Thoracic aorta (tissue), 2 donors: Measurements from ENCODE around the gene ATP6V0A4. TPM values are rescaled to one million over a fixed set of nuclear protein-coding genes. Genes with fewer than 3 reads are reported as not detected.
"Not testable (repeated sequence)": the region's sequence is repeated elsewhere in the genome, so short reads cannot be mapped to it uniquely, and the experiment has no call there.

Experiments used
- ATAC-seq: fragments of 150-250 bp; one replicate; pipeline ENCODE4 v1.8.0; 2017; ENCODE audit warnings: low read depth; ENCODE audit not compliant: insufficient number of reproducible peaks, low FRiP score
- DNase-seq: peaks from one replicate; pipeline ENCODE4 v3.0.0-alpha.2; 2020; ENCODE audit warnings: low spot score
- H3K27ac ChIP-seq, 2 donors: fragments of 200-600 bp; sonication (generic); 1 replicate in 1 of 2; 2 replicates in 1 of 2; pipeline ENCODE4 v1.5.1; 2016; ENCODE audit warnings: mild to moderate bottlenecking in 2 of 2, moderate library complexity in 2 of 2
- H3K27me3 ChIP-seq: fragments of 200-600 bp; sonication (generic); replicated peaks from 2 replicates; pipeline ENCODE4 v1.6.0; 2016; ENCODE audit warnings: mild to moderate bottlenecking; ENCODE audit not compliant: insufficient read depth
- H3K36me3 ChIP-seq: fragments of 200-600 bp; sonication (generic); one replicate; pipeline ENCODE4 v1.5.1; 2016
- H3K4me1 ChIP-seq, 2 donors: fragments of 200-600 bp; sonication (generic); 1 replicate in 1 of 2; 2 replicates in 1 of 2; pipeline versions ENCODE4 v1.5.1 to v1.6.0; 2016; ENCODE audit warnings: low read depth in 2 of 2, mild to moderate bottlenecking in 1 of 2; ENCODE audit not compliant: control insufficient read depth in 1 of 2
- H3K4me3 ChIP-seq: fragments of 200-600 bp; sonication (generic); 2 replicates; pipeline ENCODE4 v1.5.1; 2016; ENCODE audit warnings: mild to moderate bottlenecking
- H3K9me3 ChIP-seq: fragments of 200-600 bp; sonication (generic); 2 replicates; pipeline ENCODE4 v1.5.1; 2016
- total RNA-seq, 2 donors: library from RNA; depleted of rRNA; stranded (reverse); fragments of >200 nt; gene quantifications; one replicate each; pipeline versions ENCODE4 v1.1.0 to v1.2.3, GENCODE V29; 2016
- TF ChIP-seq, protein P1 (sequence below): fragments of 200-600 bp; sonication (generic); IDR thresholded peaks from one replicate; pipeline ENCODE4 v1.5.1; 2019; ENCODE audit warnings: antibody characterized with exemption

Gene ATP6V0A4
- total RNA-seq, 2 donors from 2014 or later = not detected

DNA sequence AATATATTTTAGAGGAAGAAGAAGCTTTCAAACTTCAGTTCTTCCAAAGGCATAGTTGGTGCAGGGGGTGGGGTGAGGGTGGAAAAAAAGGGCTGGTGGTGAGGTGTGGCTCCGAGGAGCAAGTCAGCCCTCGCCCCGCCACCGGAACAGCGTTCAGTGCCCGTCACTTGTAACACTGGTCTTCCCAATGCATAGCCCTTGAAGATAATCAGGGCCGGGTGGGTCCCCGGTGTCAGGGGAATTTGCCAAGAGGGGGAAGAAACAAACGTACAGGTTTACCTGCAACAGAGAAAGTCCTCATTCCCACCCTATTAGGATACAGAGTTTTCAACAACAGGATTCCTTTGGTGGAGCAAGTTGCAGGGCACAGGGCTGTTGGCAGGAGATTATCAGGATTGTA is 98.3 kb downstream of the ATP6V0A4 start:
- ATAC-seq (no peak), DNase-seq (no peak)
- Histone ChIP-seq H3K4me1 (no peaks in the 10 kb centered on the region), H3K36me3 (no peaks in the 10 kb centered on the region), H3K27ac (no peak overlapping the region), H3K4me3 (no peak overlapping the region), H3K9me3 (no peaks in the 10 kb centered on the region), H3K27me3 (no peaks in the 10 kb centered on the region)
- TF ChIP-seq, protein P1, sequence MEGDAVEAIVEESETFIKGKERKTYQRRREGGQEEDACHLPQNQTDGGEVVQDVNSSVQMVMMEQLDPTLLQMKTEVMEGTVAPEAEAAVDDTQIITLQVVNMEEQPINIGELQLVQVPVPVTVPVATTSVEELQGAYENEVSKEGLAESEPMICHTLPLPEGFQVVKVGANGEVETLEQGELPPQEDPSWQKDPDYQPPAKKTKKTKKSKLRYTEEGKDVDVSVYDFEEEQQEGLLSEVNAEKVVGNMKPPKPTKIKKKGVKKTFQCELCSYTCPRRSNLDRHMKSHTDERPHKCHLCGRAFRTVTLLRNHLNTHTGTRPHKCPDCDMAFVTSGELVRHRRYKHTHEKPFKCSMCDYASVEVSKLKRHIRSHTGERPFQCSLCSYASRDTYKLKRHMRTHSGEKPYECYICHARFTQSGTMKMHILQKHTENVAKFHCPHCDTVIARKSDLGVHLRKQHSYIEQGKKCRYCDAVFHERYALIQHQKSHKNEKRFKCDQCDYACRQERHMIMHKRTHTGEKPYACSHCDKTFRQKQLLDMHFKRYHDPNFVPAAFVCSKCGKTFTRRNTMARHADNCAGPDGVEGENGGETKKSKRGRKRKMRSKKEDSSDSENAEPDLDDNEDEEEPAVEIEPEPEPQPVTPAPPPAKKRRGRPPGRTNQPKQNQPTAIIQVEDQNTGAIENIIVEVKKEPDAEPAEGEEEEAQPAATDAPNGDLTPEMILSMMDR = no peak

- Histone ChIP-seq H3K36me3 (no peaks in the 10 kb centered on the region), H3K27me3 (no peaks in the 10 kb centered on the region), H3K4me3 (no peak overlapping the region), H3K4me1 (no peaks in the 10 kb centered on the region), H3K9me3 (no peaks in the 10 kb centered on the region), H3K27ac (no peak overlapping the region)
- ATAC-seq = no peak
- DNase-seq = no peak
- TF ChIP-seq, protein P1 = no peak
Measured at GRCh38 chr7:138698281-138698680, 99.7 kb downstream of the ATP6V0A4 start.

- Histone ChIP-seq H3K4me1 (no peaks in the 10 kb centered on the region), H3K27ac (no peak overlapping the region), H3K4me3 (no peak overlapping the region), H3K9me3 (no peaks in the 10 kb centered on the region), H3K36me3 (no peaks in the 10 kb centered on the region), H3K27me3 (no peaks in the 10 kb centered on the region)
- TF ChIP-seq, protein P1 = no peak
- ATAC-seq = no peak
- DNase-seq = no peak
Measured at GRCh38 chr7:138697535-138698182, 100.3 kb downstream of the ATP6V0A4 start.

DNA sequence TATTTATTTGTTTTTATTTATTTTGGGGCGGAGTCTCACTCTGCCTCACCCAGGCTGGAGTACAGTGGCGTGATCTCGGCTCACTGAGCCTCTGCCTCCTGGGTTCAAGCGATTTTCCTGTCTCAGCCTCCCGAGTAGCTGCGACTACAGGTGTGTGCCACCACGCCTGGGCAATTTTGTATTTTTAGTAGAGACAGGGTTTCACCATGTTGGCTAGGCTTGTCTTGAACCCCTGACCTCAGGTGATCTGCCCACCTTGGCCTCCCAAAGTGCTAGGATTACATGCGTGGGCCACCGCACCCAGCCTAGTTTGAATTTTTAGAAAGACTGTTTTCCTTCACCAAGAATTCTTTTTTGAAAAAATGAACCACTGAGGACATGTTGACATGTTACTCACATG is 102.2 kb downstream of the ATP6V0A4 start:
- not testable (repeated sequence) for DNase-seq, ATAC-seq, H3K9me3 ChIP-seq, H3K4me3 ChIP-seq, H3K27ac ChIP-seq, H3K27me3 ChIP-seq, H3K4me1 ChIP-seq, H3K36me3 ChIP-seq

DNA sequence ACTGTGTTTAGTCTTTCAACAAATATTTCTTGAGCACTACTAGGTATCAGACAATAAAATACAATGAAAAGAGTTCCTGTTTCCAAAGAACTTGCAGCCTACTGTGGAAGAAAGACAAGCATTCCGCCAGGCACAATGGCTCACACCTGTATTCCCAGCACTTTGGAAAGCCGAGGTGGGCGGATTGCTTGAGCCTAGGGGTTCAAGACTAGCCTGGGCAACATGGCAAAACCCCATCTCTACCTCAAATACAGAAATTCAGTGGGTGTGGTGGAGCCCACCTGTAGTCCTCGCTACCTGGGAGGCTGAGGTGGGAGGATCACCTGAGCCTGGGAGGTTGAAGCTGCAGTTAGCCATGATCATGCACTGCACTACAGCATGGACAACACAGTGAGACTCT is 102.9 kb downstream of the ATP6V0A4 start:
- ATAC-seq = no peak
- Histone ChIP-seq H3K4me1 (no peaks in the 10 kb centered on the region), H3K9me3 (no peaks in the 10 kb centered on the region), H3K27ac (no peak overlapping the region), H3K36me3 (no peaks in the 10 kb centered on the region), H3K4me3 (no peak overlapping the region), H3K27me3 (no peaks in the 10 kb centered on the region)
- TF ChIP-seq, protein P1 = no peak
- no peak for DNase-seq

DNA sequence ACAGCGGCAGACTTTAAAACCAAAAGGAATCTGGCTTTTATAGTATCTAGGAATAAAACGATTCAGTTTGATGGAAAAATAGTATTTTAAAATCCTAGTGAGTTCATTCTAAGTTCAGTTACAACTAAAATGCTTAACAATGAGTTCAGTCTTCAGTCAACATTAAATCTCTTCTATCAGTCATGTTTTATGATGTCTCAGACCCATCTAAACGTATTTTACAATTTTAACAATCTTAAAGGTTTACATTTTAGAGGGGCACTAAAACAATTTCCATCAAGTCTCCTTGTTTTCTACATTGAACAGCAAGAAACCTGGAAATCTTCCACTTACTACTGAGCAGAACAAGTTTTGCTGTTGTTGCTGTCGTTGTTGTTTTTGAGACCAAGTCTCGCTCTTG is 106.8 kb downstream of the ATP6V0A4 start:
- ATAC-seq (no peak), DNase-seq (no peak)
- H3K4me1 ChIP-seq = no peaks in the 10 kb centered on the region
- no peaks in the 10 kb centered on the region for H3K27me3 ChIP-seq
- no peak overlapping the region for H3K4me3 ChIP-seq
- no peaks in the 10 kb centered on the region for H3K9me3 ChIP-seq
- no peak overlapping the region for H3K27ac ChIP-seq
- H3K36me3 ChIP-seq = no peaks in the 10 kb centered on the region
- TF ChIP-seq, protein P1 = no peak
